ENCODE data around the gene TIMP4. TPM values are rescaled to one million over a fixed set of nuclear protein-coding genes. Genes with fewer than 3 reads are reported as not detected.
A peak's percentile ranks its signal among the peaks of the same experiment; 100 is the strongest.

TIMP4 gene
- total RNA-seq, 1 experiment from 2014 or later, result not detected

DNA sequence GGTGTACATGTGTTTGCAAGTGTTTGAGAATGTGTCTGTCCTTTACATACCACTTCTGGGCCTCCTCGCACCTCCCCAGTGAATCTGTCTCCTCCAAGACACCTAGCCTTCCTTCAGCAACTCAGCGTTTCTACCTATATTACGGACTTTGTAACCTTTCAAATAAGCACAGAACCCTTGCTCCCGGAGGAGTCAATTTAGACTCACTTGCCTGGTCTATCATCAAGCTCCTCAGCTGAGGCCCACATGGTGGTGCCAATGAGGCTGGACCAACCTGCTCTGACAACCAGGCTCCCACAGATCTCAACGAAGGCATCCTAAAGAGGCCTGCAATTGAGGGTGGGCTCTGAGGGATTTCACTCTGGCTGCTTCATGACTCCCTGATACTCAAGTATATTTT, 32.8 kb upstream of the TIMP4 start:
- no TSS peak for BruUV-seq (replicated peaks)
- TF ChIP-seq, protein P1, sequence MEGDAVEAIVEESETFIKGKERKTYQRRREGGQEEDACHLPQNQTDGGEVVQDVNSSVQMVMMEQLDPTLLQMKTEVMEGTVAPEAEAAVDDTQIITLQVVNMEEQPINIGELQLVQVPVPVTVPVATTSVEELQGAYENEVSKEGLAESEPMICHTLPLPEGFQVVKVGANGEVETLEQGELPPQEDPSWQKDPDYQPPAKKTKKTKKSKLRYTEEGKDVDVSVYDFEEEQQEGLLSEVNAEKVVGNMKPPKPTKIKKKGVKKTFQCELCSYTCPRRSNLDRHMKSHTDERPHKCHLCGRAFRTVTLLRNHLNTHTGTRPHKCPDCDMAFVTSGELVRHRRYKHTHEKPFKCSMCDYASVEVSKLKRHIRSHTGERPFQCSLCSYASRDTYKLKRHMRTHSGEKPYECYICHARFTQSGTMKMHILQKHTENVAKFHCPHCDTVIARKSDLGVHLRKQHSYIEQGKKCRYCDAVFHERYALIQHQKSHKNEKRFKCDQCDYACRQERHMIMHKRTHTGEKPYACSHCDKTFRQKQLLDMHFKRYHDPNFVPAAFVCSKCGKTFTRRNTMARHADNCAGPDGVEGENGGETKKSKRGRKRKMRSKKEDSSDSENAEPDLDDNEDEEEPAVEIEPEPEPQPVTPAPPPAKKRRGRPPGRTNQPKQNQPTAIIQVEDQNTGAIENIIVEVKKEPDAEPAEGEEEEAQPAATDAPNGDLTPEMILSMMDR (IDR thresholded peaks at IDR 0.05; ENCODE audit: unreplicated experiment), result no peak
- DNase-seq (ENCODE audit: unreplicated experiment), result no peak
- ChIA-PET POLR2A (no interaction called here), CTCF (interaction anchor here (0.5 to 8.2 kb wide), 2 partner anchors 16 to 71 kb away, joined by 3 to 86 read pairs; no protein-coding TSS in a partner anchor)
- H3K36me3 Mint-ChIP-seq (ENCODE audit: insufficient read depth, unreplicated experiment), result no peaks in the 10 kb centered on the region
- intact Hi-C loops (cut with micrococcal nuclease), result no loop called here
- H3K4me1 Mint-ChIP-seq (ENCODE audit: insufficient read depth, unreplicated experiment), result peaks cover 52% of the 10 kb centered on the region
- no peaks in the 10 kb centered on the region for H3K27me3 Mint-ChIP-seq (ENCODE audit: insufficient read depth, unreplicated experiment)
- H3K4me3 Mint-ChIP-seq (ENCODE audit: unreplicated experiment), result no peak overlapping the region
- no peaks in the 10 kb centered on the region for H3K9me3 Mint-ChIP-seq (ENCODE audit: unreplicated experiment)
- peak overlapping the region; percentile 89 for H3K27ac Mint-ChIP-seq (ENCODE audit: low read depth, unreplicated experiment)

DNA sequence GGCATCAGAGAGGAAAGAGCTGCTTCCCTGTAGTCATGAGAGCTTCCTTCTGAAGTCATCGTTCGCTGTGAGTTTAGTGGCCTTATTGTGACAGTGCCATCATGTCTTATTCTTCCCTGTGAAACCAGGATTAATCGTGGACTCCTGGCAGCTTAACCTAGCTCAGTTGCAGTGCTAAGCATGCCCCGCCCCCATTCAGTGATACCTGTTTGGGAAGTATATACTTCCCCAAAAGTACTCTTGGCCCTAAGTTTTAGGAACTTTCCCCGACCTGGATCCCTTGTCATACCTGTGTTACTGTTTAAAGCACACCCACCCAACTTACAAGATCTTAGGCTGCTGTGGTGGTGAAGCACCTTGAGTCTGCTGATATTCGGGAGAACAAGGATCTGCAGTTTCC, 32.1 kb upstream of the TIMP4 start:
- no peak overlapping the region for H3K4me3 Mint-ChIP-seq (ENCODE audit: unreplicated experiment)

DNA sequence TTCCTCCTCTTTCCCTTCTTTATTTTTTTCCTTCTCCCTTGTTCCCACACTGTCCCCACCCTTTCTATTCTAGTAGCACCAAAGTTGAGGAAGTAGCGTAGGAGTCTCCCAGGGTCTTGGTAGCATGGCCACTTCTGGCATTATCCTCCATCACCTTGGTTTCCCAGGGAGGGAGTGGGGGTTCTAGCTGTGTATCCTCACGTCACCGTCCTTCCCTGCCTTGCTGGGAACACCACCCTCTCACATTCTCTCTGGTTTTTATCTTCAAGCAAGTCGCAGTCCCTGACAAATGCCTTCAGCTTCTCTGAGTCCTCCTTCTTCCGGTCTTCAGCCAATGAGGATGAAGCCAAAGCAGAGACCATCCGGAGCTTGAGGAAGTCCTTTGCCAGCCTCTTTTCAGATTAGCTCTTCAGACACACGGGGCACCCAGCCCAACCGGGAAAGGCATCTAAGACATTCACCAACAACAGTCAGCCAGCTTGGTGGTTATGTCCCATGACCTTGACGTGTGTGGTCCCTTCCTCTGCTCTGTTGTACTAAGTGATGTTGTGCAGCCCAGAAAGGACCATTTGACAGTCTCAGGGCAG, 31.6 kb upstream of the TIMP4 start:
- H3K36me3 Mint-ChIP-seq (ENCODE audit: insufficient read depth, unreplicated experiment), result no peaks in the 10 kb centered on the region
- DNase-seq (ENCODE audit: unreplicated experiment), result no peak
- CTCF ChIA-PET, result interaction anchor here (0.6 to 8.2 kb wide), 2 partner anchors 14 to 17 kb away, joined by 3 to 86 read pairs; no protein-coding TSS in a partner anchor
- TF ChIP-seq, protein P1 (IDR thresholded peaks at IDR 0.05; ENCODE audit: unreplicated experiment), result no peak
- no peaks in the 10 kb centered on the region for H3K9me3 Mint-ChIP-seq (ENCODE audit: unreplicated experiment)
- intact Hi-C loops (cut with micrococcal nuclease), result no loop called here
- H3K4me3 Mint-ChIP-seq (ENCODE audit: unreplicated experiment), result no peak overlapping the region
- BruUV-seq (replicated peaks), result no TSS peak
- no peaks in the 10 kb centered on the region for H3K27me3 Mint-ChIP-seq (ENCODE audit: insufficient read depth, unreplicated experiment)
- POLR2A ChIA-PET, result interaction anchor here (0.9 kb wide), 1 partner anchor 294 kb away, joined by 6 read pairs; the partner anchor contains the start of gene TSEN2
- H3K4me1 Mint-ChIP-seq (ENCODE audit: insufficient read depth, unreplicated experiment), result peaks cover 47% of the 10 kb centered on the region
- H3K27ac Mint-ChIP-seq (ENCODE audit: low read depth, unreplicated experiment), result peak overlapping the region; percentile 76

More for the DNA sequence above, 32.1 kb upstream of the TIMP4 start:
- peak overlapping the region; percentile 76 for H3K27ac Mint-ChIP-seq (ENCODE audit: low read depth, unreplicated experiment)
- intact Hi-C loops (cut with micrococcal nuclease), result no loop called here
- H3K4me1 Mint-ChIP-seq (ENCODE audit: insufficient read depth, unreplicated experiment), result peaks cover 52% of the 10 kb centered on the region
- no TSS peak for BruUV-seq (replicated peaks)
- no peaks in the 10 kb centered on the region for H3K27me3 Mint-ChIP-seq (ENCODE audit: insufficient read depth, unreplicated experiment)
- no peaks in the 10 kb centered on the region for H3K9me3 Mint-ChIP-seq (ENCODE audit: unreplicated experiment)
- DNase-seq (ENCODE audit: unreplicated experiment), result no peak
- TF ChIP-seq, protein P1 (IDR thresholded peaks at IDR 0.05; ENCODE audit: unreplicated experiment), result no peak
- H3K36me3 Mint-ChIP-seq (ENCODE audit: insufficient read depth, unreplicated experiment), result no peaks in the 10 kb centered on the region
- POLR2A ChIA-PET, result interaction anchor here (0.9 kb wide), 1 partner anchor 294 kb away, joined by 6 read pairs; the partner anchor contains the start of gene TSEN2
- CTCF ChIA-PET, result interaction anchor here (0.5 to 8.2 kb wide), 3 partner anchors 15 to 72 kb away, joined by 3 to 86 read pairs (median 3); no protein-coding TSS in a partner anchor

DNA sequence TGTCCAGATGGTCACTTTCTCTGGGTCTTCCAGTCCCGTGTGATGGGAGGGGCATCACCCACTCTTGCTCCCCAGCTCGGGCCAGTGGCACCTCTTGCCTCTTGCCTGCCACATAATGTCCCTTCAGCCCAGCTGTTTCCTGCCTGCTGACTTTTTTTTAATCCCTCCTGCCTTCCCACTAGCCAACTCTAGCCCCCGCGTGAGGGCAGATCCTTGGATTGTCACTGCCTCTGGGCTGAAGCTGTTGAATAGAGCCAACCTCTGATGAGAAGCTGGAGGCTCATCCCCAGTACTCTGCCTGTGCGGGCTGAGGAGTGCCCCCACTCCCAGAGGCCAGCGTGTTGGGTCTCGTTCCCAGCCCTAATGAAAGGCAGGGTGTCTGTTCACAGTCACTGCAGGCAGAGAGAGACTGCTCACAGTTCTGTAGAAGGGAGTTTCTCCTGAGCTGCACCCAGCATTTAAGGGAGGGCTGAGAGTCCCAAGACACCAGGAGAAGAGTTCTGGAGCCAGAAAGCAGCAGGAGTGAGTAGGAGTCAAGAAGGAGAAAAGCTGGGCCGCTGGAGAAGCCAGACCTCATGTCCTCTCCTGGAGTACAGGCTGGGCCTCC, 30.1 kb upstream of the TIMP4 start:
- H3K27me3 Mint-ChIP-seq (ENCODE audit: insufficient read depth, unreplicated experiment), result no peaks in the 10 kb centered on the region
- no peak for DNase-seq (ENCODE audit: unreplicated experiment)
- ChIA-PET POLR2A (interaction anchor here (1.1 kb wide), 1 partner anchor 19 kb away, joined by 3 read pairs; no protein-coding TSS in a partner anchor), CTCF (interaction anchor here (2.5 to 8.2 kb wide), 3 partner anchors 13 to 291 kb away, joined by 13 to 86 read pairs (median 18); no protein-coding TSS in a partner anchor)
- no peaks in the 10 kb centered on the region for H3K9me3 Mint-ChIP-seq (ENCODE audit: unreplicated experiment)
- H3K4me3 Mint-ChIP-seq (ENCODE audit: unreplicated experiment), result no peak overlapping the region
- intact Hi-C loops (cut with micrococcal nuclease), result no loop called here
- peaks cover 32% of the 10 kb centered on the region for H3K4me1 Mint-ChIP-seq (ENCODE audit: insufficient read depth, unreplicated experiment)
- no peaks in the 10 kb centered on the region for H3K36me3 Mint-ChIP-seq (ENCODE audit: insufficient read depth, unreplicated experiment)
- TF ChIP-seq, protein P1 (IDR thresholded peaks at IDR 0.05; ENCODE audit: unreplicated experiment), result no peak
- no peak overlapping the region for H3K27ac Mint-ChIP-seq (ENCODE audit: low read depth, unreplicated experiment)
- no TSS peak for BruUV-seq (replicated peaks)
